GM12892 (cell line): Measurements from ENCODE around the gene CEP57L1.

Experiments
- POLR2A ChIP-seq: IDR thresholded peaks from 2 replicates; pipeline ENCODE4 v1.6.1; 2011; ENCODE audit warnings: low read depth, low read length, control low read depth
- POLR2AphosphoS5 ChIP-seq: IDR thresholded peaks from 2 replicates; pipeline ENCODE4 v1.6.1; 2011; ENCODE audit warnings: low read depth, low read length, control low read depth
- TAF1 ChIP-seq: IDR thresholded peaks from 2 replicates; pipeline ENCODE4 v1.6.1; 2011; ENCODE audit warnings: low read depth, mild to moderate bottlenecking, control low read depth, low read length, borderline replicate concordance

GRCh38 chr6:109139109-109139508 lies 43.8 kb downstream of the CEP57L1 start:
- no peak for TF ChIP-seq TAF1
- no peak for TF ChIP-seq POLR2AphosphoS5
- TF ChIP-seq POLR2A, result no peak
